T-cell (primary cell): Measurements from ENCODE around the gene PIP5K1B. TPM values are rescaled to one million over a fixed set of nuclear protein-coding genes. Genes with fewer than 3 reads are reported as not detected.
"Not testable (repeated sequence)": the region's sequence is repeated elsewhere in the genome, so short reads cannot be mapped to it uniquely, and the experiment has no call there.

Experiments used
- ATAC-seq, 4 experiments: fragments of 200-7000 bp in 3 of 4; fragments of 150-1000 bp in 1 of 4; cut with Tn5 transposase; replicated peaks in 1 of 4; 1 replicate in 3 of 4; 2 replicates in 1 of 4; pipeline ENCODE4 v1.10.0; 2021; ENCODE audit warnings: moderate library complexity in 3 of 4, mild to moderate bottlenecking in 2 of 4, moderate number of reproducible peaks in 1 of 4
- CTCF ChIA-PET, 2 donors: fragments of 300-600 bp; sonication (Branson Sonifier 250); formaldehyde crosslinking; loops; one replicate each; lab custom pipeline; 2022; ENCODE audit warnings: antibody characterized with exemption in 2 of 2; lab: Charles Lee
- POLR2A ChIA-PET, 2 donors: fragments of 300-600 bp; sonication (Branson Sonifier 250); formaldehyde crosslinking; loops; one replicate each; lab custom pipeline; 2022; ENCODE audit warnings: antibody characterized with exemption in 2 of 2; lab: Charles Lee
- DNase-seq, 35 experiments: peaks; one replicate each; pipeline versions ENCODE4 v3.0.0 to v3.0.0-alpha.2; 2013 to 2023
- H3K27ac ChIP-seq: one replicate; pipeline ENCODE4 v1.5.1; 2013; ENCODE audit warnings: low read length
- H3K27me3 ChIP-seq, 2 experiments: replicated peaks in 1 of 2; 1 replicate in 1 of 2; 2 replicates in 1 of 2; pipeline versions ENCODE4 v1.6.1 to v1.7.0; 2013; ENCODE audit warnings: low read length in 1 of 2, mixed read lengths in 1 of 2; ENCODE audit not compliant: control insufficient read depth in 2 of 2, insufficient read depth in 2 of 2; ENCODE audit errors: extremely low read depth in 1 of 2
- H3K36me3 ChIP-seq, 2 donors: 1 replicate in 1 of 2; 2 replicates in 1 of 2; pipeline versions ENCODE4 v1.6.1 to v1.7.0; 2013; ENCODE audit warnings: low read length in 1 of 2; ENCODE audit not compliant: control insufficient read depth in 2 of 2, insufficient read depth in 1 of 2; ENCODE audit errors: extremely low read depth in 1 of 2
- H3K4me1 ChIP-seq, 2 experiments: 1 replicate in 1 of 2; 2 replicates in 1 of 2; pipeline versions ENCODE4 v1.6.1 to v1.7.0; 2013; ENCODE audit warnings: low read length in 2 of 2, mixed read lengths in 1 of 2; ENCODE audit not compliant: insufficient read depth in 2 of 2, control insufficient read depth in 1 of 2; ENCODE audit errors: extremely low read depth in 1 of 2
- H3K4me3 ChIP-seq, 2 donors: 1 replicate in 1 of 2; 2 replicates in 1 of 2; pipeline versions ENCODE4 v1.5.1 to v1.7.0; 2013; ENCODE audit warnings: mild to moderate bottlenecking in 2 of 2, low read length in 1 of 2, moderate library complexity in 1 of 2; ENCODE audit not compliant: control insufficient read depth in 1 of 2; ENCODE audit errors: extremely low read depth in 1 of 2
- H3K9me3 ChIP-seq: 2 replicates; pipeline ENCODE4 v1.7.0; 2013
- H3K27ac Mint-ChIP-seq, 2 donors: one replicate each; pipeline ENCODE4 v1.8.0; 2020 to 2021; ENCODE audit warnings: mild to moderate bottlenecking in 2 of 2, mixed read lengths in 2 of 2
- H3K27me3 Mint-ChIP-seq, 2 donors: one replicate each; pipeline ENCODE4 v1.8.0; 2021 to 2022; ENCODE audit warnings: mixed read lengths in 2 of 2
- H3K36me3 Mint-ChIP-seq: one replicate; pipeline ENCODE4 v1.8.0; 2021; ENCODE audit warnings: mixed read lengths
- H3K4me1 Mint-ChIP-seq, 3 donors: one replicate each; pipeline ENCODE4 v1.8.0; 2020 to 2022; ENCODE audit warnings: mixed read lengths in 3 of 3, mild to moderate bottlenecking in 1 of 3
- H3K4me3 Mint-ChIP-seq, 3 donors: one replicate each; pipeline ENCODE4 v1.8.0; 2020 to 2022; ENCODE audit warnings: mild to moderate bottlenecking in 3 of 3, mixed read lengths in 3 of 3, moderate library complexity in 3 of 3
- H3K9me3 Mint-ChIP-seq, 3 donors: one replicate each; pipeline ENCODE4 v1.8.0; 2020 to 2022; ENCODE audit warnings: mixed read lengths in 3 of 3
- WGBS: methylation state at CpG from one replicate; pipeline ENCODE4 v1.1.5; 2013; ENCODE audit warnings: missing lambda C conversion rate; ENCODE audit not compliant: insufficient coverage; 5-methylcytosine and 5-hydroxymethylcytosine counted together
- total RNA-seq, 35 experiments: library from RNA in 6 of 35; stranded (reverse) in 6 of 35; fragments of 120-200 nt in 1 of 35; gene quantifications; one replicate each; pipeline versions ENCODE4 v1.2.1 to v1.2.4 and lab custom pipeline; 2013 to 2026

Gene PIP5K1B
- total RNA-seq, 5 donors from 2014 or later (not counting 1 experiment from before 2014, with no cell fraction given): 0.29 to 1.8 (median 0.95) TPM

- Mint-ChIP-seq H3K4me1 (peaks cover 0 to 14% (median 0%) of the 10 kb centered on the region in 3 donors), H3K36me3 (peaks cover 31% of the 10 kb centered on the region)
- ChIA-PET CTCF (interaction anchor here (0.7 to 1.6 kb wide), 2 partner anchors 84 to 142 kb away, joined by 4 to 7 read pairs; no protein-coding TSS in a partner anchor), POLR2A (interaction anchor here in 1 of 2 donors (0.7 kb wide), 1 partner anchor 149 kb away, joined by 3 read pairs; no protein-coding TSS in a partner anchor)
- H3K4me3 Mint-ChIP-seq, H3K27me3 ChIP-seq, DNase-seq, H3K27ac ChIP-seq, H3K9me3 ChIP-seq, H3K9me3 Mint-ChIP-seq, H3K4me1 ChIP-seq, ATAC-seq, H3K4me3 ChIP-seq, H3K27ac Mint-ChIP-seq, H3K27me3 Mint-ChIP-seq: not testable (repeated sequence)
- peaks cover 0 to 39% of the 10 kb centered on the region in 2 donors for H3K36me3 ChIP-seq
- 100% methylated on average over 3 of the region's 12 CpGs for WGBS
These were observed 345.9 kb downstream of the PIP5K1B start for GRCh38 chr9:69050936-69051335.

GRCh38 chr9:69054989-69055388 is 349.9 kb downstream of the PIP5K1B start:
- WGBS: no CpG with 5 or more reads among the region's 1 CpG
- Histone ChIP-seq H3K36me3 (peaks cover 0 to 36% of the 10 kb centered on the region in 2 donors), H3K9me3 (no peaks in the 10 kb centered on the region), H3K4me3 (no peak overlapping the region), H3K27ac (no peak overlapping the region), H3K27me3 (no peaks in the 10 kb centered on the region), H3K4me1 (no peaks in the 10 kb centered on the region)
- peaks cover 0 to 6% (median 4%) of the 10 kb centered on the region in 3 donors for H3K4me1 Mint-ChIP-seq
- no peaks in the 10 kb centered on the region for H3K27me3 Mint-ChIP-seq
- POLR2A ChIA-PET: no interaction called here
- DNase-seq (no peak), ATAC-seq (no peak)
- peaks cover 42% of the 10 kb centered on the region for H3K36me3 Mint-ChIP-seq
- H3K4me3 Mint-ChIP-seq: no peak overlapping the region
- H3K9me3 Mint-ChIP-seq: no peaks in the 10 kb centered on the region
- CTCF ChIA-PET: interaction anchor here (0.7 to 6.1 kb wide), 5 partner anchors 17 to 140 kb away, joined by 4 to 56 read pairs (median 20); no protein-coding TSS in a partner anchor
- H3K27ac Mint-ChIP-seq: no peak overlapping the region

GRCh38 chr9:69056191-69056815 is 351.3 kb downstream of the PIP5K1B start:
- CTCF ChIA-PET: interaction anchor here (0.6 to 6.1 kb wide), 4 partner anchors 35 to 137 kb away, joined by 3 to 56 read pairs (median 4); no protein-coding TSS in a partner anchor
- no peaks in the 10 kb centered on the region for H3K4me1 ChIP-seq
- H3K4me3 Mint-ChIP-seq: no peak overlapping the region
- peaks cover 6 to 11% (median 10%) of the 10 kb centered on the region in 3 donors for H3K4me1 Mint-ChIP-seq
- no peaks in the 10 kb centered on the region for H3K27me3 ChIP-seq
- H3K27ac ChIP-seq: no peak overlapping the region
- H3K27ac Mint-ChIP-seq: no peak overlapping the region
- H3K9me3 ChIP-seq: no peaks in the 10 kb centered on the region
- POLR2A ChIA-PET: interaction anchor here in 1 of 2 donors (0.7 kb wide), 1 partner anchor 163 kb away, joined by 3 read pairs; no protein-coding TSS in a partner anchor
- H3K36me3 Mint-ChIP-seq: peaks cover 51% of the 10 kb centered on the region
- H3K9me3 Mint-ChIP-seq: no peaks in the 10 kb centered on the region
- H3K36me3 ChIP-seq: peaks cover 0 to 32% of the 10 kb centered on the region in 2 donors
- H3K4me3 ChIP-seq: no peak overlapping the region
- DNase-seq (no peak), ATAC-seq (no peak)
- 100% methylated on average over 2 of the region's 4 CpGs for WGBS
- no peaks in the 10 kb centered on the region for H3K27me3 Mint-ChIP-seq

- ChIA-PET POLR2A (no interaction called here), CTCF (interaction anchor here in 1 of 2 donors (0.7 to 1.2 kb wide), 2 partner anchors 10 to 135 kb away, joined by 3 to 8 read pairs; no protein-coding TSS in a partner anchor)
- Histone ChIP-seq H3K27ac (no peak overlapping the region), H3K36me3 (peaks cover 0 to 32% of the 10 kb centered on the region in 2 donors), H3K4me1 (no peaks in the 10 kb centered on the region), H3K9me3 (no peaks in the 10 kb centered on the region), H3K27me3 (no peaks in the 10 kb centered on the region), H3K4me3 (no peak overlapping the region)
- Mint-ChIP-seq H3K27me3 (no peaks in the 10 kb centered on the region), H3K36me3 (peaks cover 50% of the 10 kb centered on the region), H3K9me3 (no peaks in the 10 kb centered on the region), H3K27ac (no peak overlapping the region), H3K4me3 (no peak overlapping the region), H3K4me1 (peaks cover 6 to 11% (median 10%) of the 10 kb centered on the region in 3 donors)
- ATAC-seq: no peak
- no CpG with 5 or more reads among the region's 2 CpGs for WGBS
- no peak for DNase-seq
These were observed 353.1 kb downstream of the PIP5K1B start for GRCh38 chr9:69058101-69058500.

Other genes with a start within 250 kb of the PIP5K1B start
- not detected for gene TMEM252, start 164.4 kb upstream of the PIP5K1B start, total RNA-seq